HG03521 (cell line): ENCODE results near the gene RBM12.
A peak's percentile ranks its signal among the peaks of the same experiment; 100 is the strongest.
"Not testable (repeated sequence)": the region's sequence is repeated elsewhere in the genome, so short reads cannot be mapped to it uniquely, and the experiment has no call there.

Experiments
- ATAC-seq: cut with Tn5 transposase; IDR thresholded peaks from one replicate; pipeline ENCODE4 v1.9.1; 2021; ENCODE audit warnings: mild to moderate bottlenecking, moderate library complexity; ENCODE audit not compliant: unreplicated experiment

The RBM12 gene

GRCh38 chr20:35664466-35665206 is at the start of gene RBM12, which contains the start of gene CPNE1:
Gene RBM12, minus strand, starts transcription at chr20:35664900. Its CDS starts 9,578 bp downstream, at chr20:35655322.
Gene CPNE1, minus strand, starts transcription at chr20:35664900. Its CDS starts 31,977 bp downstream, at chr20:35632923.
- peak; percentile 75 for ATAC-seq

DNA sequence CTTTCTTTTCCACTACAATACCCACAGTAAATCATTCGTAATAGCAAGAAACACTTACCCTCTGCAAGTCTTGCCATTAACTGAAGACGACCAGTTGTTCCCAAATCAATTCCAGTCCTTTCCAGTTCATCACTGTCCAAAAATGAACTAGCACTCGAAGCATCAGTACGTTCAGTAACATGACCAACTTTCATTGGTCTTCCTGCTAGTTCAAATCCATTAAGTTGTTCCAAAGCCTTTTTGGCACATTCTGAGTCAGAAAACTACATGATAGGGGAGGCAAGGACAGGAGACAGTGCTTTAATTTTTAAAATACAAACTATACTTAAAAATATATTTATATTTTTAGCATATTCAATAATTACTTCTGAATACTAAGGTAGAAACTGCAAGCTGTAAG is 49.4 kb upstream of the RBM12 start:
- no peak for ATAC-seq

DNA sequence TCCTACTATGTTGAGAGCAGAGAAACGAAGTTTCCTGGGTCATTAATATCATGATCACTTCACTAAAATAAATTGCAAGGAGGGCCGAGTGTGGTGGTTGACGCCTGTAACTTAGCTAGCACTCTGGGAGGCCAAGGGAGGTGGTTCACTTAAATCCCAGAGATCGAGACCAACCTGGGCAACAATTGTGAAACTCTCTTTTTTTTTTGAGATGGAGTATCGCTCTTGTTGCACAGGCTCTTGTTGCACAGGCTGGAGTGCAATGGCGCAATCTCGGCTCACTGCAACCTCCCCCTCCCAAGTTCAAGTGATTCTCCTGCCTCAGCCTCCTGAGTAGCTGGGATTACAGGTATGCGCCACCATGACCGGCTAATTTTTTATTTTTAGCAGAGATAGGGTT is 48.4 kb upstream of the RBM12 start:
- ATAC-seq, result not testable (repeated sequence)

- ATAC-seq, result no peak
These were observed 47.0 kb upstream of the RBM12 start for GRCh38 chr20:35711588-35712209.

GRCh38 chr20:35710884-35711587 is 46.3 kb upstream of the RBM12 start:
- no peak for ATAC-seq

GRCh38 chr20:35710039-35710438 is 45.3 kb upstream of the RBM12 start:
- no peak for ATAC-seq

GRCh38 chr20:35709259-35709658 is 44.6 kb upstream of the RBM12 start:
- no peak for ATAC-seq

- no peak for ATAC-seq
These were observed 43.8 kb upstream of the RBM12 start for GRCh38 chr20:35708502-35708901.

DNA sequence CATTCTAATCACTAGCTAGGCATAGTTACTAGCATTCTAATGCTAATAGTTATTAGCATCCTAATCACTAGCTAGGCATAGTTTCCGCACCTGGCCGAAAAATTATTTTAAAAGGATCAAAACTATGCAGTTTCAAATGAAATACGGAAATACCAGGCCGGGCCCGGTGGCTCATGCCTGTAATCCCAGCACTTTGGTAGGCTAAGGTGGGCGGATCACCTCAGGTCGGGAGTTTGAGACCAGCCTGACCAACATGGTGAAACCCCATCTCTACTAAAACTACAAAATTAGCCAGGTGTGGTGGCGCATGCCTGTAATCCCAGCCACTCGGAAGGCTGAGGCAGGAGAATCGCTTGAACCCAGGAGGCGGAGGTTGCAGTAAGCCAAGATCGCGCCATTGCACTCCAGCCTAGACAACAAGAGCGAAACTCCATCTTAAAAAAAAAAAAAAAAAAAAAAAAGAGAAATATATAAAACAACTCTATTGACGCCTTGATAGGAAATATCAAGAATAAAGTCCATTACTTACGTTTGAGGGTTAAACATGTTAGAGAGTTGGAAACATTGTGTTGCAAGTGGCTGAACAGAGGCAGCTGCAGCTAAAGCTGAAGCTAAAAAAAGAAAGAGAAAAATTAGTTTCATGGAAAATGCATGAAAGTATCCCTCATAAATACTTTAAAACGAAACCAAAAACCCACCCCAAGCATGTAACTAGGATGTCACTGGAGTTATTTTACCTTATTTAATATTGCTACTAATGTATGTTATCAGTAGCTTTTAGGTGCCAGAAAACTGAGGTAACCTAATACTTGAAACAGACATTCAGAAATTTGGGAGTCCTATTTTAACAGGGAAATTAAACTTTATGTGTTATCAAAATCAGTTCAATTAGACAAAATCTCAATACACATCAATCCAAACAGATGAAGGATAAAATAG is 42.2 kb upstream of the RBM12 start:
- ATAC-seq, result not testable (repeated sequence)

- not testable (repeated sequence) for ATAC-seq
These were observed 41.2 kb upstream of the RBM12 start for GRCh38 chr20:35705894-35706293.

- ATAC-seq, result no peak
These were observed 40.0 kb upstream of the RBM12 start for GRCh38 chr20:35704514-35705261.

GRCh38 chr20:35702824-35703695 is 38.4 kb upstream of the RBM12 start:
- ATAC-seq, result no peak

GRCh38 chr20:35702051-35702823 is 37.5 kb upstream of the RBM12 start:
- ATAC-seq, result no peak

- no peak for ATAC-seq
These were observed 36.0 kb upstream of the RBM12 start for GRCh38 chr20:35700625-35701148.

DNA sequence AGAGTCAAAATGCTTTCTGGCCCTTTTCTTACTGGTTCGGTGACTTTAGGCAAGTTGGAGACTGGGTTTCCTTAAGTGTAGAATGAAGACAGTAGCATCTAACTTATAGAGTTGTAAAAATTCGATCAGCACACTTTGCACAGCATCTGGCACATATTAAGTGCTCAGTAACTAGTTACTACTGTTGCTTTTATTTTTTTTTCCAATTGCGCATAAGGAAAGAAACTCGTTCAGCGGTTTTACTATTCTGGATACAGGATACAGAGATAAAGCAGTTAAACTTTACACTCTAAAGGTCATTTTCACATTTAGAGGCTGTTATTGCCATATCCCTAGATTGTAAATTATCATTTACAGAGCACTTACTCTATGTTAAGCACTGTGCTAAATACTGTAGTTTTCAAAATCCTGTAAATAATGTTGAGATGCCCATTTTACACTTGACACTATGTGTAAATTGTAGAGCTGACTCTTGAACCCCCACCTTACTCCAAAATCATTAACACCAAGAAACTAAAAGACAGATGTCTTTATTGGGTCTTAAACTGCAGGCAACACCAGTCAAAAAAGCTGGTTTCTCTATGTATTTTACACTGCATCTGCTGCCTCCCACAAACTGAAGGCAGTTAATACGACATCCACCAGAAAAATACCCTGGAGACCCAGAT is 35.4 kb upstream of the RBM12 start:
- no peak for ATAC-seq

DNA sequence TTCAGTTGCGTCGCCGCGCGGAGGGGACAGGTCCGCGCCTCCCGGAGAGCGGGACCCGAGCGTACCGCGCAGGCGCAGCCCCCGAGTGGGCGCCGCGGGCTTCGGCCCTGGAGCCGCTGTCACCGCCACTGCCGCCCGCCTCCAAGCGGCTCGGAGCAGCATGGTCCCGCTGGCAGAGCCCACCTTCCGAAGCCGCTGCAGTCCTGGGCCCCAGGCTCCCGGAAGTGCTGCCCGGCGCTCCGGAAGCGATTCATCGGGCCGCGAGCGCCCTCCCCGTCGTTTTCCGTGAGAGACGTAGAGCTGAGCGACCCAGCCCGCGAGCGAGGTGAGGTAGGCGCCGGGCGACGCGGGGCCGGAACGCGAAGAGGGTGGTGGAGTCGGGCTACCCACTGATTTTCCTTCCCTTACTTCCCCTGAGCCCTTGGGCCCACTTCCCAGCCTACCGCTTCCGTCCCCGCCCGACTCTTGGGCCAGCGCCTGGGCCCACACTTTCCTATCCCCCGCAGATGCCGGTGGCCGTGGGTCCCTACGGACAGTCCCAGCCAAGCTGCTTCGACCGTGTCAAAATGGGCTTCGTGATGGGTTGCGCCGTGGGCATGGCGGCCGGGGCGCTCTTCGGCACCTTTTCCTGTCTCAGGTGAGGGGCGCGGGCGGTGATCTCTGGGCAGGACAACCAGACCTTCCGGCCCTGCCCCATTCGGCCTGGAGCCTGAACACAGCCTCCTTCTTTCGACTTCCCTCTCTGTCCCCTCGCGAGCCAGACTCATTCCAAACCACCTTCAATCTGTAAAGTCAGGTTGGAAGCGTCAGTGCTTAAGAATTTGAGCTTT is 34.6 kb upstream of the RBM12 start, which contains the start of the genes NFS1 and ROMO1:
TSS of gene NFS1 (minus strand) at position 226 of the 830 bp plus-strand sequence. CDS start at position 162, 64 bp downstream.
TSS of gene ROMO1 (plus strand) at position 279 of the 830 bp plus-strand sequence. CDS start at position 507, 228 bp downstream.
- ATAC-seq, result peak; percentile 79
